ENCODE results near the gene CNOT3.
"Not testable (repeated sequence)": the region's sequence is repeated elsewhere in the genome, so short reads cannot be mapped to it uniquely, and the experiment has no call there.

Gene CNOT3

GRCh38 chr19:54171736-54172431, 34.3 kb downstream of the CNOT3 start:
- DNase-seq (ENCODE audit: low read depth): not testable (repeated sequence)

- no peak for DNase-seq (ENCODE audit: low read depth)
These were observed 35.2 kb downstream of the CNOT3 start, which contains the start of gene TMC4 for GRCh38 chr19:54172471-54173358. Gene TMC4 (minus strand): TSS chr19:54173160. CDS start chr19:54173117, 43 bp downstream.

GRCh38 chr19:54173359-54173699, 35.8 kb downstream of the CNOT3 start:
- DNase-seq (ENCODE audit: low read depth): no peak

GRCh38 chr19:54173951-54174834, 36.6 kb downstream of the CNOT3 start:
- DNase-seq (ENCODE audit: low read depth): no peak

GRCh38 chr19:54178581-54179261, 41.2 kb downstream of the CNOT3 start:
- DNase-seq (ENCODE audit: low read depth): no peak

GRCh38 chr19:54179262-54179852, 41.8 kb downstream of the CNOT3 start:
- DNase-seq (ENCODE audit: low read depth): no peak

- DNase-seq (ENCODE audit: low read depth): no peak
These were observed 42.4 kb downstream of the CNOT3 start for GRCh38 chr19:54179921-54180461.

- DNase-seq (ENCODE audit: low read depth): no peak
These were observed 43.1 kb downstream of the CNOT3 start for GRCh38 chr19:54180691-54181091.

- not testable (repeated sequence) for DNase-seq (ENCODE audit: low read depth)
These were observed 44.3 kb downstream of the CNOT3 start for GRCh38 chr19:54181894-54182293.

- DNase-seq (ENCODE audit: low read depth): no peak
These were observed 45.9 kb downstream of the CNOT3 start for GRCh38 chr19:54183431-54183830.

- DNase-seq (ENCODE audit: low read depth): no peak
These were observed 48.8 kb downstream of the CNOT3 start for GRCh38 chr19:54186351-54186750.

GRCh38 chr19:54186934-54187381, 49.4 kb downstream of the CNOT3 start:
- DNase-seq (ENCODE audit: low read depth): no peak

- peak; percentile 66 for DNase-seq (ENCODE audit: low read depth)
These were observed 50.8 kb downstream of the CNOT3 start for GRCh38 chr19:54188215-54188871.

- no peak for DNase-seq (ENCODE audit: low read depth)
These were observed 51.7 kb downstream of the CNOT3 start, which contains the start of gene MBOAT7 for GRCh38 chr19:54189145-54189734. Gene MBOAT7 (minus strand): TSS chr19:54189580. CDS start chr19:54188508, 1,072 bp downstream.

- peak; percentile 100 for DNase-seq (ENCODE audit: low read depth)
These were observed 52.4 kb downstream of the CNOT3 start for GRCh38 chr19:54189735-54190502.

GRCh38 chr19:54190503-54191010, 53.0 kb downstream of the CNOT3 start:
- DNase-seq (ENCODE audit: low read depth): peak; percentile 100

- peak; percentile 82 for DNase-seq (ENCODE audit: low read depth)
These were observed 53.6 kb downstream of the CNOT3 start, which contains the start of gene TSEN34 for GRCh38 chr19:54191011-54191810. Gene TSEN34 (plus strand): TSS chr19:54191308. CDS start chr19:54191365, 57 bp downstream.

Data from stimulated activated CD4-positive, alpha-beta T cell treated with anti-CD3 and anti-CD28 coated beads, Interleukin-2, amount 100 ng/mL, for 4 hours (primary cell).